Limb (tissue), 2 donors: ENCODE results near the gene CABP2.
"Not testable (repeated sequence)": the region's sequence is repeated elsewhere in the genome, so short reads cannot be mapped to it uniquely, and the experiment has no call there.

ENCODE experiments used
- DNase-seq, 2 donors: peaks; one replicate each; pipeline ENCODE4 v3.0.0-alpha.2; 2016; ENCODE audit errors: extremely low spot score in 2 of 2

Gene CABP2

GRCh38 chr11:67477344-67478050 lies 45.7 kb downstream of the CABP2 start:
- DNase-seq: not testable (repeated sequence)

GRCh38 chr11:67476692-67477091 lies 46.6 kb downstream of the CABP2 start:
- not testable (repeated sequence) for DNase-seq

- DNase-seq: no peak
Observed at GRCh38 chr11:67472882-67473281, 50.4 kb downstream of the CABP2 start.

GRCh38 chr11:67470337-67471002 lies 52.8 kb downstream of the CABP2 start:
- no peak for DNase-seq

- DNase-seq: no peak
Observed at GRCh38 chr11:67469508-67469811, 53.8 kb downstream of the CABP2 start.
